ENCODE measurements around the gene SLC2A13.

The SLC2A13 gene

GRCh38 chr12:40002178-40003169 lies 103.4 kb downstream of the SLC2A13 start:
- in situ Hi-C loops (cut with MboI; ENCODE audit: low sequenced_read_pairs): no loop called here

GRCh38 chr12:40001406-40001805 lies 104.5 kb downstream of the SLC2A13 start:
- in situ Hi-C loops (cut with MboI; ENCODE audit: low sequenced_read_pairs): no loop called here

- in situ Hi-C loops (cut with MboI; ENCODE audit: low sequenced_read_pairs): no loop called here
Observed at GRCh38 chr12:40000884-40001283, 105.0 kb downstream of the SLC2A13 start.

- in situ Hi-C loops (cut with MboI; ENCODE audit: low sequenced_read_pairs): no loop called here
Observed at GRCh38 chr12:39993268-39993667, 112.6 kb downstream of the SLC2A13 start.

GRCh38 chr12:39990122-39991101 lies 115.5 kb downstream of the SLC2A13 start:
- in situ Hi-C loops (cut with MboI; ENCODE audit: low sequenced_read_pairs): no loop called here

- in situ Hi-C loops (cut with MboI; ENCODE audit: low sequenced_read_pairs): no loop called here
Observed at GRCh38 chr12:39989501-39989900, 116.4 kb downstream of the SLC2A13 start.

GRCh38 chr12:39988574-39988973 lies 117.3 kb downstream of the SLC2A13 start:
- in situ Hi-C loops (cut with MboI; ENCODE audit: low sequenced_read_pairs): no loop called here

- in situ Hi-C loops (cut with MboI; ENCODE audit: low sequenced_read_pairs): no loop called here
Observed at GRCh38 chr12:39986674-39987073, 119.2 kb downstream of the SLC2A13 start.

- in situ Hi-C loops (cut with MboI; ENCODE audit: low sequenced_read_pairs): no loop called here
Observed at GRCh38 chr12:39984670-39985069, 121.2 kb downstream of the SLC2A13 start.

GRCh38 chr12:39975374-39975918 lies 130.4 kb downstream of the SLC2A13 start:
- in situ Hi-C loops (cut with MboI; ENCODE audit: low sequenced_read_pairs): no loop called here

- in situ Hi-C loops (cut with MboI; ENCODE audit: low sequenced_read_pairs): no loop called here
Observed at GRCh38 chr12:39972119-39972518, 133.8 kb downstream of the SLC2A13 start.

- in situ Hi-C loops (cut with MboI; ENCODE audit: low sequenced_read_pairs): no loop called here
Observed at GRCh38 chr12:39971348-39971747, 134.5 kb downstream of the SLC2A13 start.

- in situ Hi-C loops (cut with MboI; ENCODE audit: low sequenced_read_pairs): no loop called here
Observed at GRCh38 chr12:39966721-39967120, 139.2 kb downstream of the SLC2A13 start.

GRCh38 chr12:39966256-39966655 lies 139.6 kb downstream of the SLC2A13 start:
- in situ Hi-C loops (cut with MboI; ENCODE audit: low sequenced_read_pairs): no loop called here

GRCh38 chr12:39959467-39959866 lies 146.4 kb downstream of the SLC2A13 start:
- in situ Hi-C loops (cut with MboI; ENCODE audit: low sequenced_read_pairs): no loop called here

GRCh38 chr12:39959031-39959430 lies 146.8 kb downstream of the SLC2A13 start:
- in situ Hi-C loops (cut with MboI; ENCODE audit: low sequenced_read_pairs): no loop called here

- in situ Hi-C loops (cut with MboI; ENCODE audit: low sequenced_read_pairs): no loop called here
Observed at GRCh38 chr12:39958377-39958776, 147.5 kb downstream of the SLC2A13 start.

GRCh38 chr12:39956725-39957124 lies 149.2 kb downstream of the SLC2A13 start:
- in situ Hi-C loops (cut with MboI; ENCODE audit: low sequenced_read_pairs): no loop called here

GRCh38 chr12:39946361-39947280 lies 159.3 kb downstream of the SLC2A13 start:
- in situ Hi-C loops (cut with MboI; ENCODE audit: low sequenced_read_pairs): no loop called here

- in situ Hi-C loops (cut with MboI; ENCODE audit: low sequenced_read_pairs): no loop called here
Observed at GRCh38 chr12:39937119-39937518, 168.8 kb downstream of the SLC2A13 start.
